GM06990 (cell line): Measurements from ENCODE around the gene WDR5B.

ENCODE experiments used
- DNase-seq: peaks from one replicate; pipeline ENCODE4 v3.0.0-alpha.2; 2011; ENCODE audit not compliant: insufficient read length; ENCODE audit errors: extremely low read depth
- H3K27me3 ChIP-seq: replicated peaks from 2 replicates; pipeline ENCODE4 v1.6.0; 2011; ENCODE audit warnings: low read length; ENCODE audit not compliant: control insufficient read depth, insufficient read depth
- H3K36me3 ChIP-seq: 2 replicates; pipeline ENCODE4 v1.5.1; 2011; ENCODE audit warnings: low read length; ENCODE audit not compliant: control insufficient read depth, insufficient read depth
- H3K4me3 ChIP-seq: replicated peaks from 2 replicates; pipeline ENCODE4 v1.5.1; 2011; ENCODE audit warnings: low read depth, mild to moderate bottlenecking, control low read depth, low read length
- CTCF ChIP-seq: IDR thresholded peaks from 2 replicates; pipeline ENCODE4 v1.5.1; 2011; ENCODE audit warnings: low read length, control low read depth, mild to moderate bottlenecking, inconsistent platforms; ENCODE audit not compliant: insufficient read depth, poor library complexity, severe bottlenecking

Gene WDR5B

GRCh38 chr3:122395582-122395981 lies 20.3 kb downstream of the WDR5B start:
- H3K36me3 ChIP-seq: no peaks in the 10 kb centered on the region
- TF ChIP-seq CTCF: no peak
- no peaks in the 10 kb centered on the region for H3K27me3 ChIP-seq
- DNase-seq: no peak
- no peak overlapping the region for H3K4me3 ChIP-seq

GRCh38 chr3:122394173-122394572 lies 21.7 kb downstream of the WDR5B start:
- H3K27me3 ChIP-seq: no peaks in the 10 kb centered on the region
- no peak for TF ChIP-seq CTCF
- H3K36me3 ChIP-seq: no peaks in the 10 kb centered on the region
- no peak overlapping the region for H3K4me3 ChIP-seq
- no peak for DNase-seq

GRCh38 chr3:122392868-122393844 lies 22.7 kb downstream of the WDR5B start:
- Histone ChIP-seq H3K36me3 (no peaks in the 10 kb centered on the region), H3K4me3 (no peak overlapping the region), H3K27me3 (no peaks in the 10 kb centered on the region)
- TF ChIP-seq CTCF: peak; percentile 59
- DNase-seq: no peak

GRCh38 chr3:122391681-122392446 lies 24.0 kb downstream of the WDR5B start:
- H3K27me3 ChIP-seq: no peaks in the 10 kb centered on the region
- no peak for TF ChIP-seq CTCF
- H3K4me3 ChIP-seq: no peak overlapping the region
- no peak for DNase-seq
- H3K36me3 ChIP-seq: no peaks in the 10 kb centered on the region

GRCh38 chr3:122390665-122391064 lies 25.2 kb downstream of the WDR5B start:
- H3K4me3 ChIP-seq: no peak overlapping the region
- no peaks in the 10 kb centered on the region for H3K27me3 ChIP-seq
- no peak for DNase-seq
- no peak for TF ChIP-seq CTCF
- H3K36me3 ChIP-seq: no peaks in the 10 kb centered on the region
